Liver (tissue), 9 donors: Measurements from ENCODE around the gene PDE4B. TPM values are rescaled to one million over a fixed set of nuclear protein-coding genes. Genes with fewer than 3 reads are reported as not detected.

Experiments used
- DNase-seq: peaks from one replicate; pipeline ENCODE4 v3.0.0-alpha.2; 2017; ENCODE audit warnings: low spot score
- H3K27ac ChIP-seq, 2 donors: one replicate each; pipeline ENCODE4 v1.7.0; 2013; ENCODE audit warnings: inconsistent platforms in 2 of 2, low read length in 2 of 2, control low read depth in 1 of 2, low read depth in 1 of 2, mild to moderate bottlenecking in 1 of 2
- H3K27me3 ChIP-seq, 4 donors: one replicate each; pipeline versions ENCODE4 v1.6.1 to v1.7.0; 2013; ENCODE audit warnings: low read length in 3 of 4, inconsistent platforms in 1 of 4, mild to moderate bottlenecking in 1 of 4, moderate library complexity in 1 of 4; ENCODE audit not compliant: control insufficient read depth in 4 of 4, insufficient read depth in 4 of 4
- H3K36me3 ChIP-seq, 4 donors: one replicate each; pipeline versions ENCODE4 v1.6.1 to v1.7.0; 2013; ENCODE audit warnings: low read length in 3 of 4, mild to moderate bottlenecking in 3 of 4, low read depth in 1 of 4, moderate library complexity in 1 of 4; ENCODE audit not compliant: control insufficient read depth in 4 of 4, insufficient read depth in 3 of 4
- H3K4me1 ChIP-seq, 4 donors: one replicate each; pipeline versions ENCODE4 v1.6.1 to v1.7.0; 2013; ENCODE audit warnings: low read length in 3 of 4, mild to moderate bottlenecking in 3 of 4, moderate library complexity in 1 of 4; ENCODE audit not compliant: control insufficient read depth in 4 of 4, insufficient read depth in 4 of 4
- H3K4me3 ChIP-seq, 3 donors: one replicate each; pipeline versions ENCODE4 v1.6.1 to v1.7.0; 2013; ENCODE audit warnings: low read length in 3 of 3, control low read depth in 1 of 3, low read depth in 1 of 3, mild to moderate bottlenecking in 1 of 3
- H3K9ac ChIP-seq, 2 donors: one replicate each; pipeline ENCODE4 v1.7.0; 2013; ENCODE audit warnings: low read length in 2 of 2, mild to moderate bottlenecking in 2 of 2, moderate library complexity in 2 of 2, control low read depth in 1 of 2, low read depth in 1 of 2
- H3K9me3 ChIP-seq, 4 donors: one replicate each; pipeline versions ENCODE4 v1.6.1 to v1.7.0; 2013; ENCODE audit warnings: low read length in 3 of 4; ENCODE audit not compliant: control insufficient read depth in 4 of 4
- ATF3 ChIP-seq: IDR thresholded peaks from 2 replicates; pipeline ENCODE4 v1.6.1; 2016; ENCODE audit warnings: antibody characterized with exemption
- EGR1 ChIP-seq, 2 donors: IDR thresholded peaks; 2 replicates each; pipeline ENCODE4 v1.6.1; 2016 to 2018; ENCODE audit warnings: antibody characterized with exemption in 2 of 2, low read depth in 2 of 2
- FOXA1 ChIP-seq: IDR thresholded peaks from 2 replicates; pipeline ENCODE4 v1.6.1; 2016; ENCODE audit warnings: antibody characterized with exemption
- FOXA2 ChIP-seq: IDR thresholded peaks from 2 replicates; pipeline ENCODE4 v1.6.1; 2016; ENCODE audit warnings: antibody characterized with exemption
- GABPA ChIP-seq, 2 donors: IDR thresholded peaks in 1 of 2; conservative IDR thresholded peaks in 1 of 2; 2 replicates each; pipeline ENCODE4 v1.6.1; 2016; ENCODE audit warnings: antibody characterized with exemption in 2 of 2, mild to moderate bottlenecking in 1 of 2, moderate library complexity in 1 of 2
- HNF4A ChIP-seq, 2 donors: conservative IDR thresholded peaks; 2 replicates each; pipeline ENCODE4 v1.6.1; 2016; ENCODE audit warnings: antibody characterized with exemption in 2 of 2, mild to moderate bottlenecking in 2 of 2
- HNF4G ChIP-seq: IDR thresholded peaks from 2 replicates; pipeline ENCODE4 v1.6.1; 2016; ENCODE audit warnings: antibody characterized with exemption
- JUND ChIP-seq, 2 donors: IDR thresholded peaks; 2 replicates each; pipeline ENCODE4 v1.6.1; 2016; ENCODE audit warnings: antibody characterized with exemption in 2 of 2
- MAX ChIP-seq: IDR thresholded peaks from 2 replicates; pipeline ENCODE4 v1.6.1; 2016; ENCODE audit warnings: antibody characterized with exemption
- NR2F2 ChIP-seq: IDR thresholded peaks from 2 replicates; pipeline ENCODE4 v1.6.1; 2016; ENCODE audit warnings: antibody characterized with exemption
- RAD21 ChIP-seq, 2 donors: IDR thresholded peaks; 2 replicates each; pipeline ENCODE4 v1.6.1; 2016; ENCODE audit warnings: antibody characterized with exemption in 2 of 2, mild to moderate bottlenecking in 2 of 2
- REST ChIP-seq: IDR thresholded peaks from 2 replicates; pipeline ENCODE4 v1.6.1; 2016; ENCODE audit warnings: antibody characterized with exemption, mild to moderate bottlenecking
- RXRA ChIP-seq, 2 donors: IDR thresholded peaks; 2 replicates each; pipeline ENCODE4 v1.6.1; 2017 to 2018; ENCODE audit warnings: antibody characterized with exemption in 2 of 2, mild to moderate bottlenecking in 1 of 2
- SP1 ChIP-seq: IDR thresholded peaks from 2 replicates; pipeline ENCODE4 v1.6.1; 2018; ENCODE audit warnings: antibody characterized with exemption, mild to moderate bottlenecking
- TAF1 ChIP-seq: conservative IDR thresholded peaks from 2 replicates; pipeline ENCODE4 v1.6.1; 2016; ENCODE audit warnings: antibody characterized with exemption, mild to moderate bottlenecking
- YY1 ChIP-seq: IDR thresholded peaks from 2 replicates; pipeline ENCODE4 v1.6.1; 2016; ENCODE audit warnings: antibody characterized with exemption, mild to moderate bottlenecking
- ZBTB33 ChIP-seq: IDR thresholded peaks from 2 replicates; pipeline ENCODE4 v1.6.1; 2016; ENCODE audit warnings: antibody characterized with exemption
- WGBS: extraction: QIAGEN DNeasy Blood & Tissue Kit; methylation state at CpG from one replicate; pipeline ENCODE4 v1.1.7; 2013; 5-methylcytosine and 5-hydroxymethylcytosine counted together
- polyA plus RNA-seq, 2 donors: library from polyadenylated mRNA; stranded (reverse) in 1 of 2; unstranded in 1 of 2; fragments of 200-250 nt in 1 of 2; fragments of >200 nt in 1 of 2; fragmentation: Nextera tagmentation in 1 of 2; extraction: Ambion mirVana in 1 of 2; gene quantifications; one replicate each; pipeline versions ENCODE4 v1.2.1 to v1.2.3, GENCODE V29; 2013 to 2015
- total RNA-seq, 2 donors: library from RNA; depleted of rRNA; stranded (reverse); fragments of >200 nt; gene quantifications; one replicate each; pipeline ENCODE4 v1.2.3, GENCODE V29; 2014
- TF ChIP-seq, protein P1 (sequence below): fragments of 150-350 bp; IDR thresholded peaks from 2 replicates; pipeline ENCODE4 v1.5.1; 2017; ENCODE audit warnings: improper control_type of control experiment, low read depth, low read length; ENCODE audit not compliant: missing input control
- donor health status: healthy.
- donor health status: healthy.
- donor health status: healthy.
- donor health status: healthy.
- donor health status: healthy.

The PDE4B gene
- total and polyA plus RNA-seq, 4 donors: 1.9 to 3.9 (median 2.7) TPM

- no peak overlapping the region for H3K4me3 ChIP-seq
- TF ChIP-seq REST: no peak
- TF ChIP-seq RXRA (IDR thresholded peaks at IDR 0.05): no peak
- no peak for TF ChIP-seq ZBTB33
- no peak for TF ChIP-seq YY1
- TF ChIP-seq NR2F2: no peak
- no peak for TF ChIP-seq RAD21 (IDR thresholded peaks at IDR 0.05)
- no peak for TF ChIP-seq EGR1 (IDR thresholded peaks at IDR 0.05; ENCODE audit: low read depth in 2 of 2)
- no peak for TF ChIP-seq ATF3
- TF ChIP-seq HNF4G: no peak
- TF ChIP-seq GABPA (IDR thresholded peaks at IDR 0.05 in 1 of 2, conservative IDR thresholded peaks at IDR 0.05 in 1 of 2): no peak
- no peak for TF ChIP-seq SP1
- no peak for TF ChIP-seq TAF1
- no peak for TF ChIP-seq FOXA2
- TF ChIP-seq, protein P1, sequence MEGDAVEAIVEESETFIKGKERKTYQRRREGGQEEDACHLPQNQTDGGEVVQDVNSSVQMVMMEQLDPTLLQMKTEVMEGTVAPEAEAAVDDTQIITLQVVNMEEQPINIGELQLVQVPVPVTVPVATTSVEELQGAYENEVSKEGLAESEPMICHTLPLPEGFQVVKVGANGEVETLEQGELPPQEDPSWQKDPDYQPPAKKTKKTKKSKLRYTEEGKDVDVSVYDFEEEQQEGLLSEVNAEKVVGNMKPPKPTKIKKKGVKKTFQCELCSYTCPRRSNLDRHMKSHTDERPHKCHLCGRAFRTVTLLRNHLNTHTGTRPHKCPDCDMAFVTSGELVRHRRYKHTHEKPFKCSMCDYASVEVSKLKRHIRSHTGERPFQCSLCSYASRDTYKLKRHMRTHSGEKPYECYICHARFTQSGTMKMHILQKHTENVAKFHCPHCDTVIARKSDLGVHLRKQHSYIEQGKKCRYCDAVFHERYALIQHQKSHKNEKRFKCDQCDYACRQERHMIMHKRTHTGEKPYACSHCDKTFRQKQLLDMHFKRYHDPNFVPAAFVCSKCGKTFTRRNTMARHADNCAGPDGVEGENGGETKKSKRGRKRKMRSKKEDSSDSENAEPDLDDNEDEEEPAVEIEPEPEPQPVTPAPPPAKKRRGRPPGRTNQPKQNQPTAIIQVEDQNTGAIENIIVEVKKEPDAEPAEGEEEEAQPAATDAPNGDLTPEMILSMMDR: no peak
- TF ChIP-seq MAX: no peak
- no peak for TF ChIP-seq JUND (IDR thresholded peaks at IDR 0.05)
- TF ChIP-seq FOXA1: no peak
- no peak for TF ChIP-seq HNF4A (conservative IDR thresholded peaks at IDR 0.05)
- no peak for DNase-seq
- no peaks in the 10 kb centered on the region for H3K4me1 ChIP-seq
- no peak overlapping the region for H3K9ac ChIP-seq
- H3K27ac ChIP-seq: no peak overlapping the region
- H3K27me3 ChIP-seq: no peaks in the 10 kb centered on the region
- H3K36me3 ChIP-seq: no peaks in the 10 kb centered on the region
- H3K9me3 ChIP-seq: no peaks in the 10 kb centered on the region
- 62% methylated on average over 1 of the region's 1 CpG for WGBS
Observed at GRCh38 chr1:65896721-65897120, 104.0 kb downstream of the PDE4B start.
